Activated T-cell treated with anti-CD3 and anti-CD28 coated beads for 1 hour (primary cell): ENCODE data around the gene RGL1.
"Not testable (repeated sequence)": the region's sequence is repeated elsewhere in the genome, so short reads cannot be mapped to it uniquely, and the experiment has no call there.

Experiments
- DNase-seq: peaks from one replicate; pipeline ENCODE4 v3.0.0-alpha.2; 2020; ENCODE audit warnings: low read depth

RGL1 gene

DNA sequence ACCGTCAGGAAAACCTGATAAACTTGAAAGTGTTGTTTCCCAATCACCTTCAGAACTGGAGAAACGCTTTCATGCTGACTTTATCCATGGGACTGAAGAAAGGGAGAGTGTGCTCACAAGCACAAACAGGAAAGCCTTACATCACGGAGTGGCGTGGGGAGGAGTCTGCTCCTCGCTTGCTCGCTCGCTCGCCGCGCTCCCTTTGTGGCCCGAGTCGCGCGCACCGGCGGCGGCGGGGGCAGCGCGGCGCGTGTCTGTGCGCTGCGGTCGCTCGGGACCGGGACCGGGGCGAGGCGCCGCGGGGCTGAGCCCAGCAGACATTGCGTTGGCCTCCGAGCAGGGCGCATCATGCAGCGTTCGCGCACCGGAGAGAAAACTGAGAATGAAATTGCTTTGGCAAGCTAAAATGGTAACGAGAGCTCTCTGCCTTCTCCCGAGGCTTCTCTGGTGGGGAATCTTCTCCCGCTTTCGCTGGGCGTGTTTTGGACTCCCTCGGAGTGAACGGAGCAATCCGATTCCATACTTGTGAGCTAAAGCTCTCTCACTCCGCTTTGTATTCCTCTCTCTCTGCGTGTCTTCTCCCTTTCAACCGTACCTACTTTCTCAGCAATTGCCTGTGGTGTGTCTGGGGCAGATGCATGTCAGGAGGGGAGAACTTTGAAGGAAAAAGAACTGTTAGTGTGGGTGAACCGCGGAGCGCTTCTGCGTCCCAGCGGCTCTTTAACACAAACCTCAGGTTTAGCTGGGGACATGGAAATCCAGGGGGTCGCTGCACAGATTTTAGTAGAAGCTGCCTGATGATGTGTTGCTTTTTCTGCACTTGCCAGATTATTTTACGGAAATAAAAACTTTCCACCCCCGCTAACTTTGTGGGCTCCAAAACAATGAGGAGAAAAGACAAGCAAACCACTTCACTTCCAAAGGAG, at the start of gene RGL1:
RGL1 (plus strand) TSS at position 205 of the 926 bp plus-strand sequence; CDS start at position 383, 178 bp downstream.
- no peak for DNase-seq

GRCh38 chr1:183756326-183756725, 48.6 kb upstream of the RGL1 start:
- DNase-seq: no peak

DNA sequence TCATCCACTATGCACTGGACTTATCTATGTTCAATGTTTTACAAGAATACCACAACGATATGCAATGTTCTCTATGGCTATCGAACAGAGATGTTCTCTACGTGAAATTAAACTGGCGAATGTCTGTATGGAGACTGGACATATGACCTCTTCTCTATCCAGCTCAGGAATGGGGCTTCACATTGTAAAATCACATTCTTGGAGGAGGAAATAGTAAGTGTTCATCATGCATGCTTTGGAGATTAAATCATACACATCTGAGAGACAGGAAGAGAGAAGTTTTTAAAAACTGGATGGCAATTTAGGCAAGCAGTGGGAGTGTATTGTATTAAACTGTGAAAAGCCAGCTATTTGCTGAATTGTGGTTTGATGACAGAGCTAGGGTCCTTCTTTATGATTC, 47.9 kb upstream of the RGL1 start:
- no peak for DNase-seq

DNA sequence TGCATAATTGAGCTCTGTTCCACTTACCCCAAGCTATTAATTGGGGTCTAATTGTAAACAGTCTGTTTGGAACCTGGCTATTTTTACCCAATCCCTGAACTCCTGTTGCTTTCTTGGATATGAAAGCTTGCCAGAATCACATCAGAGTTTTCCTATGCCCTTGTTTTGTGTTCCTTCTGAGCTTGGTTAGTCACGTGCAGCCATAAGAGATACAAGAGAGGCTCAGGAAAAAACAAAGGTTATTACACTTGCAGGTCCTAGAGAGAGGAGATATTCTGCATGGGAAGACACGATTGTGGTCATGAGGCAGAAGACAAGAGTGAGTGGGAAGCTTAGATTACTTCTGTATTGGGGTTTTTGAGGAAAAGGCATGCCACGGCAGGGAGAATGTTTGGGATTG, 46.0 kb upstream of the RGL1 start:
- no peak for DNase-seq

- DNase-seq: no peak
These were observed 44.3 kb upstream of the RGL1 start for GRCh38 chr1:183760661-183761060.

DNA sequence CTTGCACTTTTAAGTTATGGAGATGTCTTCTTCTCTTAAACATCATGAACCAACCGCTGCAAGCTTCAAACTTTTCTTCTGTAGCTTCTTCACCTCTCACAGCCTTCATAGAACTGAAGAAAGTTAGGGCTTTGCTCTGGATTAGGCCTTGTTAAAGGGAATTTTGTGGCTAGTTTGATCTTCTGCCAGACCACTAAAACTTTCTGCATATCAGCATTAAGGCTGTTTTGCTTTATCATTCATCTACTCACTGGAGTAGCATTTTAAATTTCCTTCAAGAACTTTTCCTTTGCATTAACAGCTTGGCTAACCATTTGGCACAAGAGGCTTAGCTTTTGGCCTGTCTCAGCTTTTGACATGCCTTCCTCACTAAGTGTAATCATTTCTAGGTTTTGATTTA, 43.0 kb upstream of the RGL1 start:
- DNase-seq: no peak

GRCh38 chr1:183762856-183763255, 42.1 kb upstream of the RGL1 start:
- DNase-seq: not testable (repeated sequence)

DNA sequence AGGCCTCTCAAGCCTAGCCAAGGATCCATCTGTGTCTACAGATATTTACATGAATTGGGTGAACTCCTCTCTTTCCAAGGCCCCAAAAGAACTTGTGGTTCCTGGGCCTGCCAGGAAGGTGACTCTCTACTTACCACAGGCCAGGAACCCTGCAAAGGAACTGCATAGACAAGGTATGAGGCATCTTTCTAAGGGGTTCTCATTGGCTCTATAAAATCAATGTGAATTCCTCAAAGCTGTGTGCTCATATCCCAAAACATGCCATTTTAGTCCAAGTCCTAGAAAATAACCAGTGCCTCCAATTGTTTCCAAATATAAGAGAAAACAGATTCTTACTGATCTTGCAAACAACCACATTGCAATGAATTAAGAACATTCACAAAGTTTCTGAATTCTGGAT, 39.9 kb upstream of the RGL1 start:
- DNase-seq: no peak

GRCh38 chr1:183769956-183770815, 34.7 kb upstream of the RGL1 start:
- no peak for DNase-seq

DNA sequence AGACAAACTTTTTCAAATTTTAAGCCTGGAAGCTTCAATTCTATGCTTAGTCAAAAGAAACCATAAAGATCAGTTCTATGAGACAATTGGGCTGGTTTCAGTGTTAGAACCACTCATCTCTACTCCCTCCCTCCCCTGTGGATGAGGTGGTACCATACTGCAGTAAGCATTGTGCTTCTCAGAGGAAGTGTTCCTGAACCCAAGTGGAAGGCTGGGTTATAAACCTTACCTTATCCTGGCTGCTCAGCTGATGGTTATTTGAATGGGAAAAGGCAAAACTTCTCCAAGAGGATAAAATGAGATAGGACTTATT, 34.1 kb upstream of the RGL1 start:
- no peak for DNase-seq

DNA sequence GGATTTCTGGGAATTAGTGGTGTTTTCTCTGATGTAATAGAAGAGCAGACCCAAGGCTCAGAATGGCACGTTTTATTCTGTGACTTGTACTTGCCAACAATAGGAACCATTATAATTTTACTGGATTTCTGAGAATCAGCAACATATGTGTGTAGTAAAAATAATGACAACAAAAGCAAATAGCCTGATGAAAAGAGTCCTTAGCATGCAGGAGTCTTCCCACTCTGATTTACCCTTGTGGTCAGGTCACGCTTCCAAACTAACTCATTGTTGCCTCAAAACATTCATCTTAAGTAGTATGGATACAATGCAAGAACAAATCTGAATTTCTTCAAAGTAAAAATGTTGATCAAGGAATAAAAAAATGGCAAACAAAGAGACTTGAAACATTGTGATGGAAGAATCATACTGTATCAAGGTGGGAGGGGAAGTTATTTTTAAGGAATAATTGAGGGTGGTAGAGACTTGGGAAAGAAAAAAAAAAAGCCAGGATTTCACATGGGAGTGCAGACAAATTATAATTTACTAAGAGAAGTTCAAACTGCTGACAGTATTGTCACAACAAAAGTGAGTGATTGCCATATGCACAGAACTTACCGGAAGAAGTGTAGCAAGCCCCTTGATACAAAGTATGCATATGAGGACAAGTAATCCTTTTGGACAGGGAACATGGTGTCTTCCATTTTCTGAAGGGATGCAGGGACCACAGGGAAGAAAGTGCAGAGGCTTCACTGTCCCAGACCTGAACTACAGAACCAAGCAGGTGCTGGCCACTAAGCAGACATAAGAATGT, 31.2 kb upstream of the RGL1 start:
- DNase-seq: no peak

DNA sequence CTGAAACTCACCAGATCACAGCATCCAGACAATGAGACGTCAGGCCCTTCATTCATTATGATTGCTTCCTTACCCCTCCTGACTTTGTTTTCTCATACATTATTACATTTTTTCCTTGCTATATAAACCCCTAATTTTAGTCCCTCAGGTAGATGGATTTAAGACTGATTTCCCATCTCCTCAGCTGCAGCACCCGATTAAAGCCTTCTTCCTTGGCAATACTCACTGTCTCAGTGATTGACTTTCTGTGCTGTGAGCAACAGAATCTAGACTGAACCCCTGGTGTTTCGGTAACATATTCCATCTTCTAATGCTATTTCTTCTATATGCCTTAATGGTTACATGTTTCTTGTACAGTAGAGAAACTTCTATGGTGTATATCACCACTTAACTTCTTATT, 30.0 kb upstream of the RGL1 start:
- DNase-seq: no peak

DNA sequence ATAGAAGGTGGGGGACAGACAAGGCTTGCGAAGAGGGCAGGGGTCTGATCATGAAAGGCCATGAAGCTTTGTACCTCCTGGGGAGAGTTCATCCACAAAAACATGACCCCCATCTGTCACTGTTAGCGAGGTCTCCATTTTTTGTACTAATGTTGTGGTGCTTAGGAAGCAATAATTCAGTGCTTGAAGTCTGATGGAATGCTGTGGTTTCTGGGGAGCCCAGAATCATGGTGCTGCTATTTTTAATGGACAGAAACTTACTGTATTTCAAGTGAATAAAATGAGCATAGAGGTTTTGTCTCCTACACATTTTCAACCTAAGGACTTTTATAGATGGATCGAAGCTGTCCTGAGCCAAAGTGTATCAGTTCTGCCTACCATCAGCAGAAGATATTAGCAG, 28.2 kb upstream of the RGL1 start:
- DNase-seq: no peak

DNA sequence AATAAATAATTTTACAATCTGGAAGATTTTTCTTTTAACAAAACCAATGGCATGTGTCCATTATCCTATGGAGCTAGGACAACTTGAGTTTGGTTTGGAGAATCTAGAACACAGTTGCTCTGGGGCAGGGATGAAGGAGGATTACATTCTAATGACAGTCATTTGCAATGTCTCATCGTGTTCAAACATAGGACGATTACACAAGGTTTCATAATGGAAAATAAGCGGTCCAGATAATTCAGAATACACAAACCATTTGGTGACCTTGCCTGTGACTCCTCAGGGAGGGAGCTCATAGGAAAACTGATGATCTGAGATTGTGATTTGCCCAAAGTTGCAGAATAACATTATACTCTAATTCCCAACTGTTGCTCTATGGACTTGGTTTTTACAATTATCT, 27.6 kb upstream of the RGL1 start:
- DNase-seq: no peak

DNA sequence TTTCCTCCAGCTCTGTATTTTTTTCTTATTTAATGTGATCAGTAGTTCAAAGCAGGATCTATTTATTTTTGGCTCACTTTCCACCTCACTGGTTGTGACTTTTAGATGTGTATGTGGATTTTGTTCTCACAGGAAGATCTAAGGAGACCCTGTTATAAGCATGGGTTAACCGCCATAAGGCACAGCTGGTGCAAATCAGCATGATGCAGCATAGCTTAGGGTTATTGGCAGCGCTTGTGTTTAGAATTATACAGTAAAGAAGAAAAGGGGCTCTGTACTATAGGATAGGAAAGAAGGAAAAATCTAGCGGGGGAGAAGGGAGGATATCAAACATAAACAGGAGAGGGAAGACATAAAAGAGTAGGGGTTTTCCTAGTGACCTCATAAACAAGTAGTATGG, 26.9 kb upstream of the RGL1 start:
- DNase-seq: no peak

DNA sequence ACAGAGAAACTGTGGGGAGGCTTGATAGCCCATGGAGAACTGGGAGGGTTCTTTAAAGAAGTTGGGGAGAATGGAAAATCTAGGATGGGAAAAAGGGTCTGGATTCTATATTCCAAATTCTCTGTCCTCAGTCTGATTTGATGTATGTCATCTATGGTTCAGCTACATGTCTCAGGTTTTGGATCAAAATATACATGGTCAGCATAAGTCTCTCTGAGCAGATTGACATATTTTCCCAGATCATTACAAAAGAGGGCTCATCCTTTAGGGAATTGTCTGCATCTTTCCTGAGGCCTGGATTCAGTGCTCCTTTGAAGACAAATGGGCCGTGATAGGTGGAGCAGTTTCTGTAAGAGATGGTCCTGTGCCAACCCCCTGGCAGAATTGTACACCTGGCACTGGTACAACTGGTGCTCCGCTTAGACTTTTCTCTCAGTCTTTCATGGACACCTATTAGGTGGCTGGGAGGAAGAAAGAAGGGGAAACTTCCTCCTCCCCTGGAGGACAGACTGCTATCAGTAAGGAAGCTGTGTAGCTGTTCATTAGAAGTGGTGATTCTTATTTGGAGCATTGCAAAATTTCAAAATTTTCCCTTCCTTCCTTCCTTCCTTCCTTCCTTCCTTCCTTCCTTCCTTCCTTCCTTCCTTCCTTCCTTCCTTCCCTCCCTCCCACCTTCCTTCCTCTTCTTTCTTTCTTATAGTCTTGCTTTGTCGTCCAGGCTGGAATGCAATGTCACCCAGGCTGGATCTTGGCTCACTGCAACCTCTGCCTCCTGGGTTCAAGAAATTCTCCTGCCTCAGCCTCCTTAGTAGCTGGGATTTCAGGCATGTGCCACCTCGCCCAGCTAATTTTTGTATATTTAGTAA, 26.1 kb upstream of the RGL1 start:
- DNase-seq: no peak

DNA sequence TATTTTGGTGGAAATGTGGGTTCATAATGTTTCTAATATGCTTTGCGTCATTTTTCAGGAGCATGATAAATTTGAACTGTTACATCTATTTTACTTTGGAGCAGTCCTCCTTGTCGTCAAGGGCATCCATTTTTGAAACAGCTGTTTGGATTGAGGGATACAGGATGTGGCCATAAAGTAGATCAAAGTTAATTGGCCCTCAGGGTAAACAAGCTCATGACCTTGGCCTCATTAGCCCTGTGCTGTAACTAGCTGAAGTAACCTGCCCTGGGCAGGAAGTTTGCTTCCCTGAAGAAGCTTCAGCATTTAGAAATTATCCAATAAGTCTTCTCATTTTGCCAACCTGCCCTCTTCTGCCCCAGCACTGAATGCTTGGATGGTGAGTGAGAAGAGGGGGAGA, 24.8 kb upstream of the RGL1 start:
- no peak for DNase-seq

GRCh38 chr1:183780757-183781156, 24.2 kb upstream of the RGL1 start:
- DNase-seq: no peak

- DNase-seq: no peak
These were observed 21.6 kb upstream of the RGL1 start for GRCh38 chr1:183783342-183783741.

DNA sequence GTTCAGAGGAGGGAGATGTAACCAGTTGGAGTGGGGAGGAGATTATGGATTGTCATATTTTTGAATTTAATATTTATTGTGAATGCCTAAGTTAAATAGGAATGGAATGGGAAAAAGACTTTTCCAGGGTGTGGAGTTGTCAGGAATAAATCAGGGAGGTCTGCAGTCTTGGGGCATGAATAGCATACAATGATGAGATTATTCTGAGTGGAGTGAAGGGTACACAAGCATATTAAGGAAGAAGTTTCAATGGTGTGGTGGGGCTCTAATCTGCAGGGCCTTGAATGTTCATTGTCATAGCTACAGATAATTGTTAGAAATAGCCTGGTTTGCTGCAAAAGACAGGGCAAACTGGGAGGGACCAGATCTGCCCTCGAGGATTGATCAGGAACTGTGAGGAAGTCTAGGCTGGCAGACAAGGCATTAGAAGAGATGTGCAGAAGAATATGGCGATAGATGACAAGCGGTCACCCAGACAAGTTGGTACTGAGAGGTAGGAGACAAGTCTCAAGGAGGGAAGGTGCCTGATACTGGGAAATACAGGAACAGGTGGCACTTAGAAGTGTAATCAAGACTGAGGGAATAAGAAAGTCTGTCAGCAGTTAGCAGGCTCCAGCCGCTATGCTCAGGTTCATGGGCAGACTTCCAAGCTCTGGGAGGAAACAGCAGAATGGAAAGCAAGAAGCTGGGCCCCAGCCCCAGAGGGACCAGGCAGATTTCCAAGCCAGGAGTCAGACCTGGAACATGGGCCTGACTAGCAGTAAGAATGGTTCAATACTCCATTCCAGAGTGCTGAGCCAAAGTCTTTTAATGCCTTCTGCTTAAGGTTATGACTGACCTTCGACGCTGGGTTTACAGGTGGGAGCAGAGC, 20.9 kb upstream of the RGL1 start:
- DNase-seq: no peak
